ENCODE measurements around the gene ABCC8.

- TF ChIP-seq POLR2A (IDR thresholded peaks at IDR 0.05) (no peak), CTCF (IDR thresholded peaks at IDR 0.05) (no peak)
Measured at GRCh38 chr11:17430616-17431015, 46.0 kb downstream of the ABCC8 start.

All from transverse colon (tissue), 3 donors.